ENCODE data around the gene CMSS1.
A peak's percentile ranks its signal among the peaks of the same experiment; 100 is the strongest.

- TF ChIP-seq CTCF (conservative IDR thresholded peaks at IDR 0.05; ENCODE audit: low read depth, low read length) (peak; percentile 49), EZH2 (IDR thresholded peaks at IDR 0.05; ENCODE audit: borderline replicate concordance, low read depth, low read length, poor library complexity, severe bottlenecking) (no peak)
Observed at GRCh38 chr3:100089812-100090668, 272.4 kb downstream of the CMSS1 start.

Measured in A673 (cell line).